Neural crest cell (in vitro differentiated cells): Measurements from ENCODE around the gene C19orf25. TPM values are rescaled to one million over a fixed set of nuclear protein-coding genes. Genes with fewer than 3 reads are reported as not detected.

ENCODE experiments used
- DNase-seq: peaks from one replicate; pipeline ENCODE4 v3.0.0; 2021; ENCODE audit warnings: low read depth, mixed read lengths, low spot score
- H3K27ac Mint-ChIP-seq: one replicate; pipeline ENCODE4 v1.8.0; 2021; ENCODE audit warnings: mild to moderate bottlenecking, mixed read lengths; ENCODE audit not compliant: unreplicated experiment
- H3K27me3 Mint-ChIP-seq: 2 replicates; pipeline ENCODE4 v1.8.0; 2021; ENCODE audit warnings: low read depth, mild to moderate bottlenecking, mixed read lengths
- H3K36me3 Mint-ChIP-seq: 2 replicates; pipeline ENCODE4 v1.8.0; 2021; ENCODE audit warnings: low read depth, mild to moderate bottlenecking, mixed read lengths
- H3K4me1 Mint-ChIP-seq: 2 replicates; pipeline ENCODE4 v1.8.0; 2021; ENCODE audit warnings: mixed read lengths
- H3K4me3 Mint-ChIP-seq: one replicate; pipeline ENCODE4 v1.8.0; 2021; ENCODE audit warnings: mild to moderate bottlenecking, mixed read lengths
- H3K9me3 Mint-ChIP-seq: 2 replicates; pipeline ENCODE4 v1.8.0; 2021; ENCODE audit warnings: mixed read lengths
- CTCF ChIP-seq: fragments of 200-600 bp; sonication (generic); conservative IDR thresholded peaks from 2 replicates; pipeline ENCODE4 v1.5.0; 2021; ENCODE audit warnings: antibody characterized with exemption, mild to moderate bottlenecking
- total RNA-seq: library from RNA; stranded (reverse); gene quantifications from 2 replicates; pipeline ENCODE4 v1.2.1, GENCODE V29; 2021

C19orf25 gene
- total RNA-seq, 1 donor from 2014 or later = 41.5 TPM

- TF ChIP-seq CTCF = no peak
- Mint-ChIP-seq H3K9me3 (no peaks in the 10 kb centered on the region), H3K4me1 (peaks cover 15% of the 10 kb centered on the region), H3K36me3 (no peaks in the 10 kb centered on the region), H3K27me3 (peaks cover 39% of the 10 kb centered on the region), H3K27ac (no peak overlapping the region), H3K4me3 (peak overlapping the region; percentile 64)
- no peak for DNase-seq
These were observed 4.2 kb downstream of the C19orf25 start for GRCh38 chr19:1474765-1475351.

GRCh38 chr19:1474011-1474764, 4.8 kb downstream of the C19orf25 start:
- no peak for TF ChIP-seq CTCF
- Mint-ChIP-seq H3K4me3 (peak overlapping the region; percentile 64), H3K36me3 (no peaks in the 10 kb centered on the region), H3K27ac (no peak overlapping the region), H3K27me3 (peaks cover 39% of the 10 kb centered on the region), H3K9me3 (no peaks in the 10 kb centered on the region), H3K4me1 (peaks cover 13% of the 10 kb centered on the region)
- DNase-seq = no peak

- peaks cover 9% of the 10 kb centered on the region for H3K4me1 Mint-ChIP-seq
- H3K9me3 Mint-ChIP-seq = no peaks in the 10 kb centered on the region
- H3K4me3 Mint-ChIP-seq = peak overlapping the region; percentile 79
- H3K36me3 Mint-ChIP-seq = no peaks in the 10 kb centered on the region
- H3K27me3 Mint-ChIP-seq = peaks cover 44% of the 10 kb centered on the region
- no peak overlapping the region for H3K27ac Mint-ChIP-seq
- no peak for DNase-seq
- no peak for TF ChIP-seq CTCF
These were observed 5.7 kb downstream of the C19orf25 start for GRCh38 chr19:1473085-1473851.

GRCh38 chr19:1472231-1473084, 6.6 kb downstream of the C19orf25 start:
- Mint-ChIP-seq H3K9me3 (no peaks in the 10 kb centered on the region), H3K4me1 (peaks cover 8% of the 10 kb centered on the region), H3K36me3 (no peaks in the 10 kb centered on the region), H3K27me3 (peaks cover 46% of the 10 kb centered on the region), H3K4me3 (peak overlapping the region; percentile 79), H3K27ac (no peak overlapping the region)
- no peak for TF ChIP-seq CTCF
- DNase-seq = no peak
